Hypothalamus (tissue), 51 donors: ENCODE results near the gene TTC24.
"Not testable (repeated sequence)": the region's sequence is repeated elsewhere in the genome, so short reads cannot be mapped to it uniquely, and the experiment has no call there.

Experiments used
- DNase-seq, 51 donors: peaks; one replicate each; lab custom pipeline; 2025; lab: John Stamatoyannopoulos, UW

The TTC24 gene

DNA sequence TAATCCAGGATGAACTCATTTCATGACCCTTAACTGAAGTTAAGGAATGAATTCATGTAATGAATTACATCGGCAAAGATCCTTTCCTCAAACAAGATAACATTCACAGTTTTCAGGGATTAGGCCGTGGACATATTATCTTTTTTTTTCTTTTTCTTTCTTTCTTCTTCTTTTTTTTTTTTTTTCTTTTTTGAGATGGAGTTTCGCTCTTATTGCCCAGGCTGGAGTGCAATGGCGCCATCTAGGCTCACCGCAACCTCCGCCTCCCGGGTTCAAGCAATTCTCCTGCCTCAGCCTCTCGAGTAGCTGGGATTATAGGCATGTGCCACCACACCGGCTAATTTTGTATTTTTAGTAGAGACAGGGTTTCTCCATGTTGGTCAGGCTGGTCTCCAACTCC is 51.6 kb downstream of the TTC24 start:
- not testable (repeated sequence) for DNase-seq

DNA sequence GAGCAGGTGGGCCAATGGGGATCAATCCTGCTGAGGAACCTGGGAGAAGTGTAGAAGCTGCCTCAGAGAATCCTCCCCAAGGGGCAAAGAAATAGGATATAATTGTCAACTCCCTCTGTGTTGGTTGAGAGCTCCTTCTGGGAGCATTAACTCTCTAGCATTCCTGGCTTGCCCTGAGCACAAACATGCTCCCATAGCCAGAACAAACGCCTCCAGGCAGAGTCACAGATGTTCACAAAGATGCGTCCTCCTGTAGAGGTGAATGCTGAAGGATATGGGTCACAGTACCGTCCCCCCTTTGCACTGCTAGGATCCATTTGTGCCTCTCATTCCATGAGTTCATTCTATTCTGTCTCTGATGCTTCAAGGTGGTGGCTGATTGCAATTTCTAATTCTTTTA is 52.8 kb downstream of the TTC24 start:
- DNase-seq = no peak
